GM18873 (cell line): Measurements from ENCODE around the gene ANKRD2.
"Not testable (repeated sequence)": the region's sequence is repeated elsewhere in the genome, so short reads cannot be mapped to it uniquely, and the experiment has no call there.

Source experiments
- ATAC-seq: cut with Tn5 transposase; IDR thresholded peaks from one replicate; pipeline ENCODE4 v1.9.1; 2021; ENCODE audit warnings: mild to moderate bottlenecking, moderate library complexity, moderate number of reproducible peaks; ENCODE audit not compliant: unreplicated experiment, low FRiP score

The ANKRD2 gene, protein sequence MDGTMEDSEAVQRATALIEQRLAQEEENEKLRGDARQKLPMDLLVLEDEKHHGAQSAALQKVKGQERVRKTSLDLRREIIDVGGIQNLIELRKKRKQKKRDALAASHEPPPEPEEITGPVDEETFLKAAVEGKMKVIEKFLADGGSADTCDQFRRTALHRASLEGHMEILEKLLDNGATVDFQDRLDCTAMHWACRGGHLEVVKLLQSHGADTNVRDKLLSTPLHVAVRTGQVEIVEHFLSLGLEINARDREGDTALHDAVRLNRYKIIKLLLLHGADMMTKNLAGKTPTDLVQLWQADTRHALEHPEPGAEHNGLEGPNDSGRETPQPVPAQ

GRCh38 chr10:97572214-97572989 lies at the start of gene ANKRD2:
TSS of gene ANKRD2 (plus strand) at chr10:97572779. CDS start at chr10:97572789, 10 bp downstream.
- ATAC-seq: no peak

DNA sequence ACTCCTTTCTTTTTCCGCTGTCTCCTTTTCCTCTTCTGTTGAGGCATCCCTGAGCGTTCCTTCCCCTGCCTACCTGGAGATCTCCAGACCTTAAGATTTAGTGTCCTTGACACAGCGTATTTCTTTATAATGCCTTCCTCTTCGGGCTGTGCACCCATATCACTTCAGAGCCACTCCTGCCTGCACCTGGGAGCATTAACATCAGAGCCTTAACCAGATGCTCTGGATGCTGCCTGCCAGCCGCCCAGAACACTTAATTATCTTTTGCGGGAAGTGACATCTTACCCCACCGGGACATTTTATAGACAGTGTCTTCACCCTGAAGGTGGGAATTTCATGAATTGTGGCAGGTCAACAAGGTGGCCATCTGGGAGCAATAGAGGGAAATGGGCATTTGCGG lies 49.6 kb upstream of the ANKRD2 start:
- ATAC-seq: no peak

GRCh38 chr10:97525086-97525485 lies 47.5 kb upstream of the ANKRD2 start:
- no peak for ATAC-seq

DNA sequence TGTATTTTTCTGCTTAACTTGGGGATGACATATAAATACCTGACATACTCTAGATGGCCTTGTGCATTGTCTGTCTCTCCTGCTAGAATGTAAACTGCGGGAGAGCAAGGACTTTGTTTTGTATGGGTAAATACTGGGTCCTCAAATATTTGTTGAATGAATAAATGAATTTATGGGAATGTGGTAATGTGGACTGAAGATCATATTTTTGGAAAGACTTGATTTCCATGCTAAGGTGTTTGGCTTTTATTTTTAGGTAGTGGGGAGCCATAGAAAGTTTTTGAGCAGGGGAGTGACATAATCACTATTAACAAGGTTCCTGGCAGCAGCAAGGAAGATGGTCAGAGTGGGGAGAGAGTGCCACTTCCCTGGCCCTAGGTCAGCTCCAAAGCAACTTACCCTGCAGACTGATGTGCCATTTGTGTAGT lies 46.9 kb upstream of the ANKRD2 start:
- no peak for ATAC-seq

- ATAC-seq: not testable (repeated sequence)
Measured at GRCh38 chr10:97528876-97529275, 43.7 kb upstream of the ANKRD2 start.

GRCh38 chr10:97529685-97530465 lies 42.7 kb upstream of the ANKRD2 start:
- no peak for ATAC-seq

GRCh38 chr10:97531401-97531986 lies 41.1 kb upstream of the ANKRD2 start:
- no peak for ATAC-seq

DNA sequence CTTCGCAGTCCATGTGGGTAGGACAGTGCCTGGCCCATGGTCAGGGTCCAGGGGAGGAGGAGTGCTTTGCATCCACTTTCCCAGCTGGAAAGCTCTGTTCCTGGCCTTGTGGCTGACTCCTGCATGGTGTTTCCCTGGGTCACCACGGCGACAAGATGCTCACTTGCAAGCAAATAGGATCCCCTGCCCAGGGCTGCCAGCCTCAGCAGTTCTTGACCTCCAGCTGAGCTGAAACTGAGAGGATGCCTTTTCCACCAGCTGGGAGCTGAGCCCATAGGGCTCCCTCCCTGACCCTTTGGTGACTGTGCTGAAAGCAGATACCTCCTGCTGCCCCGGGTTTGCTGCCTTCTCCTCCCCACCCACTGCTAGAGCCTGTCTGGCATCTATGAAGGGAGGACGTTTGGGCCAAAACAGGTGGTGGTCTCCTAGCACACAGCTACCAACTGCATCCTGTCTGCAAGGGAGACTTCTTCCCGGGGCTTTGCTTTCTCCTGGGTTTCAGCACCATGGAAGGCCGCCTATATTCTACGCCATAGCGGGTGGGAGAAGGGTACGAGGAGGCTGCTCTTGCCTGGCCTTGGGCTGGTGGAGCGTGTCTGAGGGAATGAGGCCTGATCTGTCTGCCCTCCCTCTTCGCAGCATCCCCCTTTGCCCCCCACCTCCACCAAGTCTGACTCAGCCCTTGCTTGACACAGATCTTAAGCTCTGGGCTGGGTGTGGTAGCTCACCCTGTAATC lies 39.5 kb upstream of the ANKRD2 start:
- no peak for ATAC-seq

- no peak for ATAC-seq
Measured at GRCh38 chr10:97533888-97534287, 38.7 kb upstream of the ANKRD2 start.

GRCh38 chr10:97534746-97535367 lies 37.7 kb upstream of the ANKRD2 start:
- ATAC-seq: no peak

DNA sequence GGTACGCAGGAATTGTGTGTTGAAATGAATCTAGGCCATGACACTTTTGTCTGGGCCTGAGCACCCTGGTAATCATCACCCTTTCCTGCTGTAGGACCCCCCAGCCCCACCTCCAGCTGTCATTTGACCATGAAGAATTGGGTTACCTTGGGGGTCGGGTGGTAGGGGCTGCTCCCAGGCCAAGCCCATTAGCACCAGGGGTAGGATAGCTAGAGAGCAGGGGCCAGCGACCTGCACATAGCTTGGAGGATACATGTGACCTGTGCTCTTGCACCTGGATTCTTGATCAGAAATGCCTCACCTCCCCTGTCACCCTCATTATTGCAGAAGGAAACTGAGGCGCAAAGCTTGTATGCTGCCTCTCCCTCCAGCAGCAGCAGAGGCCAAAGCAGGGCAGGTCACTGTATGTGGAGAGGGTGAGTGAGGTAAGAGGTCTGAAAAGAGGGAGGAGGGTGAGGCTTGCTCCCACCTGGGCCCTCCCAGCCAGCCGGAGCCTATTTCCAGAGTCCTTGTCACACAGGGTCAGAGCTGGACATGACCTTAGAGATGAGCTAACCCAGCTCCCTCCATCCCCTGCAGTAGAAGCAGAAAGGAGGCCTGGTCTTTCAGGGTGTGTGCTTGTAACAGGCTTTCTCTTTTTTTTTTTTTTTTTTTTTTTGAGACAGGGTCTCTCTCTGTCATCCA lies 35.3 kb upstream of the ANKRD2 start:
- ATAC-seq: no peak

DNA sequence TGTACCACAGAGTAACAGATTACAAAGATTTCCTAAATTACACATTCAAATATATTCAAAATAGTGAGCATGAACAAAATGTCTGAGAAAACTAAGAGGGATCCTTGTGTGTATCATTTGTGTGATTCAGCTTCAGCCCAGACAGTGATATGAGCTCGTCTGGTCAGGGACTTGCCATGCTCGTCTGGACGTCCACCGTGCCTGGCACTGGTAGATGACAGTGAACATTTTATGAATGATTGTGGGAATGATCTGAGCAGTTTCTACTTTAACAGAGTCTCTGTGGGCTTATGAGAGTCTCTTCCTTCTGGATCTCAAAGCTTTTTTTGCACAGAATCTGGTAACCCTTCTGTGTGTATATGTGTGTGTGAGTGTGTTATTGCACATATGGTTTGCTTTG lies 34.2 kb upstream of the ANKRD2 start:
- no peak for ATAC-seq

GRCh38 chr10:97538839-97539238 lies 33.7 kb upstream of the ANKRD2 start:
- no peak for ATAC-seq

GRCh38 chr10:97539523-97540200 lies 32.9 kb upstream of the ANKRD2 start:
- no peak for ATAC-seq

DNA sequence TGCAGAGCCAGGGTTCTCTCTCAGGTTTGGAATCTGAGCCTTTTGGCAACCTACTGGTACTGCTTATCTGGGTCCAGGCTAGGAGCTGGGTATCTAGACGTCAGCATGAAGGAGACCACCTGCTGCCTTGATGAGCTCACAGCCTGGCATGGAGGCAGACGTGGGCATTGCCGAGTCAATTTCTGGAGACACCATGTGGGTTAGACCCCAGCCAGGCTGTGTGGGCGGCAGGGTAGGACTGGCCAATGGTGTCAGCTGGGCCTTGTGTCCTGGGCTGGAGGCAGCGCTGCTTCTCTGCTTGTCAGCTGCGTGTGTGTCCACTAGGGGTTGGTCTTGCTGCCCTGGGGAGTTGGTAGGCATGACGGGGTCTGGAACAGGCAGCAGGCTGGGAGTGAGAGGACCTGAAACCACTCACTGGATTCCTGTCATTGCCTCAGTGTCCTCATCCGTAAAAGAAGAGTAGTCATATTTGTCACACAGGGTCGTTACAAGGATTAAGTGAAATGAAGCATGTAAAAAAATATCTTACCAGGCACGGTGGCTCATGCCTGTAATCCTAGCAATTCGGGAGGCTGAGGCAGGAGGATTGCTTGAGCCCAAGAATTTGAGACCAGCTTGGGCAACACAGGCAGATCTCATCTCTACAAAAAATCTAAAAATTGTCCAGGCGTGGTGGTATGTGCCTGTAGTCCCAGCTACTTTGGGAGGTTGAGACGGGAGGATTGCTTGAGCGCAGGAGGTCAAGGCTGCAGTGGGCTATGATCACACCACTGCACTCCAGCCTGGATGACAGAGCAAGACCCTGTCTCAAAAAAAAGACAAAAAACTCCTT lies 31.7 kb upstream of the ANKRD2 start:
- ATAC-seq: no peak

GRCh38 chr10:97542169-97543024 lies 30.2 kb upstream of the ANKRD2 start:
- no peak for ATAC-seq
